ENCODE measurements around the gene GALNT2. TPM values are rescaled to one million over a fixed set of nuclear protein-coding genes. Genes with fewer than 3 reads are reported as not detected.

GALNT2 gene
- total and polyA plus RNA-seq, 10 of the 15 experiments (the other 5 are each of a cell fraction or from before 2014, with no cell fraction given) = 0.52 to 27.7 (median 16.3) TPM

DNA sequence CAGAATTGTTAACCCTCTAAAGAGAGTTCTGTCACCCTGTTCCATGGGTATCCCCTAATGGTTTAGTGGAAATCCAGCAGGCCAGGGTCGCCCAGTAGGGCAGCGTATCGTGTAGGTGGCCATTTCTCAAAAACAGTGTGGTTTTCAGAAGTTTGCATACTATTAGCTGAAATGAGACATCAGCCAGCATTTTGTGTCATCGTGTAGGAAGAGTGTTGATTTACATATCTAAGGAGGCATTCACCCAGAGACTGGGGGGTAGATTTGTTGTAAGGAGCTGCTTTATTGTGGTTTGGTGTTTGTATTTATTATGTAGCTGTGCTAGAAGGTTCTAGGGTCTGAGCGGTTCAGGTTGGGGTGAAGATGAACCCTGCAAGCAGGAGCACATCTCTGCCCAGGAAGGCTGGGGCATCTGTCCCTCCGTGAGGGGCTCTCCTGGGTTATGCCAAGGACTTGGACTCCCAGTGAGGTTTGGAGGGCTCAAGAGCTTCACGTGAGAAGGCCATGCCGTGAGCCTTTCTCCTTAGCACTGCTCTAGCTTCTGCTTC is 184.7 kb downstream of the GALNT2 start (continued):
- TF ChIP-seq E2F8 (IDR thresholded peaks at IDR 0.05; ENCODE audit: low read depth, partially characterized antibody) = no peak
- TF ChIP-seq NBN (IDR thresholded peaks at IDR 0.05) = no peak
- 0 out of 2 replicates have a peak, but pooled peaks have one; percentile 9 for TF ChIP-seq BCL11A (IDR thresholded peaks at IDR 0.05; ENCODE audit: low read depth, low read length)
- TF ChIP-seq RFX5 (IDR thresholded peaks at IDR 0.05; ENCODE audit: low read depth, low read length) = no peak
- TF ChIP-seq JUNB (IDR thresholded peaks at IDR 0.05) = peak; percentile 62; the same call in 1 of the 2 replicates
- TF ChIP-seq CREM (IDR thresholded peaks at IDR 0.05; ENCODE audit: low read depth) = peak; percentile 46; the same call in 1 of the 2 replicates
- no peak for TF ChIP-seq EZH2 (IDR thresholded peaks at IDR 0.05; ENCODE audit: borderline replicate concordance, control insufficient read depth, low read depth, low read length)
- peak; percentile 93; the same call in 2 of the 3 replicates for TF ChIP-seq POU2F2 (IDR thresholded peaks at IDR 0.05; ENCODE audit: borderline replicate concordance, low read depth, low read length)

DNA sequence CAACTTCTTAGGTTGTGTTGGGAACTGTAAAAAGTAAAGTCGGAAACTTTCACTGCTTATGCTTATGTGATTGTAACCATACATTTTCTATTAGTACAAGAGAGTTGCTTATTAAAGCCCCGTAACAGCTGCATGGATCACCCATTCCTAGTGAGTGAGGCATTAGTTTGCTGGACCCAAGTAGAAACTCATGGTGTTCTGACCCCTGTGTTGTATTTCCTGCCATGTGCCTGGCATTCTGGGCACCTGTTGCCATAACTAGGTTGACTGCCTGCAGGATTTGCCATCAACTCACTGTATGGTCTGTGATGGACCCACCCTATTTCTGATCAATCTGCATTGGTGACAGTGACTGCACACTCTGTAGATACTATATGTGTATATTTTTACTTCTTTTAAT is 186.1 kb downstream of the GALNT2 start:
- RAD21 ChIA-PET (ENCODE audit: unreplicated experiment) = no interaction called here
- peaks cover 4 to 14% of the 10 kb centered on the region in 2 experiments for H3K36me3 ChIP-seq (ENCODE audit: control insufficient read depth in 2 of 2, insufficient read depth in 2 of 2, low read length in 1 of 2)
- no peak overlapping the region for H3K4me3 ChIP-seq
- no peak overlapping the region for H3K27ac ChIP-seq (ENCODE audit: control insufficient read depth, insufficient read depth)
- H4K20me1 ChIP-seq (ENCODE audit: control insufficient read depth, insufficient read depth) = no peaks in the 10 kb centered on the region
- H3K4me1 ChIP-seq (ENCODE audit: control insufficient read depth, insufficient read depth, low read length) = peaks cover 4% of the 10 kb centered on the region; the same call in 1 of the 2 replicates
- H3K27me3 ChIP-seq (replicated peaks in 1 of 2; ENCODE audit: control insufficient read depth in 2 of 2, insufficient read depth in 2 of 2, low read length in 1 of 2) = no peaks in the 10 kb centered on the region
- in situ Hi-C loops (cut with MboI) (no loop called here), intact Hi-C loops (cut with micrococcal nuclease; ENCODE audit: unreplicated experiment) (no loop called here)
- BruUV-seq (replicated peaks) = no TSS peak
- POLR2A ChIA-PET = no interaction called here
- H3K9me3 ChIP-seq (replicated peaks; ENCODE audit: control insufficient read depth, insufficient read depth, low read length) = no peaks in the 10 kb centered on the region
- SMC1A ChIA-PET (ENCODE audit: uncharacterized antibody, unreplicated experiment) = no interaction called here
- H3K4me2 ChIP-seq (ENCODE audit: control insufficient read depth, insufficient read depth) = no peak overlapping the region
- H2AFZ ChIP-seq (ENCODE audit: control insufficient read depth, low read depth, low read length) = no peak overlapping the region
- DNase-seq (ENCODE audit: low read depth, low spot score) = no peak
- CTCF ChIA-PET = no interaction called here
- WGBS (ENCODE audit: insufficient coverage, insufficient replicate concordance, low lambda C conversion rate, missing lambda C conversion rate) = 97% methylated on average over 2 of the region's 2 CpGs
- H3K79me2 ChIP-seq (ENCODE audit: control insufficient read depth, insufficient read depth, low read length) = no peaks in the 10 kb centered on the region
- H3K9ac ChIP-seq (ENCODE audit: control insufficient read depth, insufficient read depth, low read length) = no peak overlapping the region
- no peak for FAIRE-seq
- no peak for ATAC-seq
- no peak for TF ChIP-seq ELK1 (IDR thresholded peaks at IDR 0.05; ENCODE audit: low read depth, low read length)
- TF ChIP-seq PML (IDR thresholded peaks at IDR 0.05; ENCODE audit: low read length) = no peak
- TF ChIP-seq, protein P1, sequence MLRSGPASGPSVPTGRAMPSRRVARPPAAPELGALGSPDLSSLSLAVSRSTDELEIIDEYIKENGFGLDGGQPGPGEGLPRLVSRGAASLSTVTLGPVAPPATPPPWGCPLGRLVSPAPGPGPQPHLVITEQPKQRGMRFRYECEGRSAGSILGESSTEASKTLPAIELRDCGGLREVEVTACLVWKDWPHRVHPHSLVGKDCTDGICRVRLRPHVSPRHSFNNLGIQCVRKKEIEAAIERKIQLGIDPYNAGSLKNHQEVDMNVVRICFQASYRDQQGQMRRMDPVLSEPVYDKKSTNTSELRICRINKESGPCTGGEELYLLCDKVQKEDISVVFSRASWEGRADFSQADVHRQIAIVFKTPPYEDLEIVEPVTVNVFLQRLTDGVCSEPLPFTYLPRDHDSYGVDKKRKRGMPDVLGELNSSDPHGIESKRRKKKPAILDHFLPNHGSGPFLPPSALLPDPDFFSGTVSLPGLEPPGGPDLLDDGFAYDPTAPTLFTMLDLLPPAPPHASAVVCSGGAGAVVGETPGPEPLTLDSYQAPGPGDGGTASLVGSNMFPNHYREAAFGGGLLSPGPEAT (IDR thresholded peaks at IDR 0.05; ENCODE audit: low read depth) = no peak
- TF ChIP-seq, protein P2, sequence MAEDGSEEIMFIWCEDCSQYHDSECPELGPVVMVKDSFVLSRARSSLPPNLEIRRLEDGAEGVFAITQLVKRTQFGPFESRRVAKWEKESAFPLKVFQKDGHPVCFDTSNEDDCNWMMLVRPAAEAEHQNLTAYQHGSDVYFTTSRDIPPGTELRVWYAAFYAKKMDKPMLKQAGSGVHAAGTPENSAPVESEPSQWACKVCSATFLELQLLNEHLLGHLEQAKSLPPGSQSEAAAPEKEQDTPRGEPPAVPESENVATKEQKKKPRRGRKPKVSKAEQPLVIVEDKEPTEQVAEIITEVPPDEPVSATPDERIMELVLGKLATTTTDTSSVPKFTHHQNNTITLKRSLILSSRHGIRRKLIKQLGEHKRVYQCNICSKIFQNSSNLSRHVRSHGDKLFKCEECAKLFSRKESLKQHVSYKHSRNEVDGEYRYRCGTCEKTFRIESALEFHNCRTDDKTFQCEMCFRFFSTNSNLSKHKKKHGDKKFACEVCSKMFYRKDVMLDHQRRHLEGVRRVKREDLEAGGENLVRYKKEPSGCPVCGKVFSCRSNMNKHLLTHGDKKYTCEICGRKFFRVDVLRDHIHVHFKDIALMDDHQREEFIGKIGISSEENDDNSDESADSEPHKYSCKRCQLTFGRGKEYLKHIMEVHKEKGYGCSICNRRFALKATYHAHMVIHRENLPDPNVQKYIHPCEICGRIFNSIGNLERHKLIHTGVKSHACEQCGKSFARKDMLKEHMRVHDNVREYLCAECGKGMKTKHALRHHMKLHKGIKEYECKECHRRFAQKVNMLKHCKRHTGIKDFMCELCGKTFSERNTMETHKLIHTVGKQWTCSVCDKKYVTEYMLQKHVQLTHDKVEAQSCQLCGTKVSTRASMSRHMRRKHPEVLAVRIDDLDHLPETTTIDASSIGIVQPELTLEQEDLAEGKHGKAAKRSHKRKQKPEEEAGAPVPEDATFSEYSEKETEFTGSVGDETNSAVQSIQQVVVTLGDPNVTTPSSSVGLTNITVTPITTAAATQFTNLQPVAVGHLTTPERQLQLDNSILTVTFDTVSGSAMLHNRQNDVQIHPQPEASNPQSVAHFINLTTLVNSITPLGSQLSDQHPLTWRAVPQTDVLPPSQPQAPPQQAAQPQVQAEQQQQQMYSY (CRISPR knock-in tag; IDR thresholded peaks at IDR 0.05) = no peak
- no peak for TF ChIP-seq IRF4 (IDR thresholded peaks at IDR 0.05; ENCODE audit: low read depth, low read length)
